Activated CD8-positive, alpha-beta memory T cell treated with anti-CD3 and anti-CD28 coated beads for 1 hour (primary cell): ENCODE data around the gene SEPTIN12.

Experiments
- DNase-seq, 2 donors: peaks; one replicate each; pipeline ENCODE4 v3.0.0-alpha.2; 2020; ENCODE audit warnings: low read depth in 1 of 2; ENCODE audit errors: extremely low read depth in 1 of 2

The SEPTIN12 gene

GRCh38 chr16:4787627-4788482 lies at the start of gene SEPTIN12:
TSS of gene SEPTIN12 (minus strand) at chr16:4788345. CDS start at chr16:4787645, 700 bp downstream.
- no peak for DNase-seq

- no peak for DNase-seq
Observed at GRCh38 chr16:4836727-4837126, 48.6 kb upstream of the SEPTIN12 start.

- no peak for DNase-seq
Observed at GRCh38 chr16:4833584-4833983, 45.4 kb upstream of the SEPTIN12 start.

GRCh38 chr16:4832698-4833343 lies 44.7 kb upstream of the SEPTIN12 start:
- DNase-seq = no peak

GRCh38 chr16:4831616-4832015 lies 43.5 kb upstream of the SEPTIN12 start:
- no peak for DNase-seq

GRCh38 chr16:4830408-4830807 lies 42.3 kb upstream of the SEPTIN12 start:
- DNase-seq = no peak

GRCh38 chr16:4828567-4829321 lies 40.6 kb upstream of the SEPTIN12 start:
- no peak for DNase-seq

- DNase-seq = no peak
Observed at GRCh38 chr16:4826980-4827379, 38.8 kb upstream of the SEPTIN12 start.

- DNase-seq = no peak
Observed at GRCh38 chr16:4826526-4826925, 38.4 kb upstream of the SEPTIN12 start.

- no peak for DNase-seq
Observed at GRCh38 chr16:4825196-4825595, 37.1 kb upstream of the SEPTIN12 start.

GRCh38 chr16:4820652-4821051 lies 32.5 kb upstream of the SEPTIN12 start:
- DNase-seq = no peak

- no peak for DNase-seq
Observed at GRCh38 chr16:4814542-4815173, 26.5 kb upstream of the SEPTIN12 start.

- no peak for DNase-seq
Observed at GRCh38 chr16:4814046-4814445, 25.9 kb upstream of the SEPTIN12 start.

GRCh38 chr16:4813251-4814003 lies 25.3 kb upstream of the SEPTIN12 start:
- no peak for DNase-seq

- no peak for DNase-seq
Observed at GRCh38 chr16:4811773-4812172, 23.6 kb upstream of the SEPTIN12 start.

- DNase-seq = no peak
Observed at GRCh38 chr16:4811242-4811641, 23.1 kb upstream of the SEPTIN12 start.

- DNase-seq = no peak
Observed at GRCh38 chr16:4806280-4806679, 18.1 kb upstream of the SEPTIN12 start.

- DNase-seq = no peak
Observed at GRCh38 chr16:4805231-4805630, 17.1 kb upstream of the SEPTIN12 start.

- no peak for DNase-seq
Observed at GRCh38 chr16:4803898-4804762, 16.0 kb upstream of the SEPTIN12 start.
